SU-DHL-6 (cell line): Measurements from ENCODE around the gene CCDC68.

Experiments
- EZH2phosphoT487 ChIP-seq: fragments of 200-600 bp; sonication (generic), shearing (Covaris generic); conservative IDR thresholded peaks from 2 replicates; pipeline ENCODE4 v1.6.1; 2018; ENCODE audit warnings: mild to moderate bottlenecking, antibody characterized with exemption, low read length, moderate library complexity, mixed read lengths
- TF ChIP-seq, protein P1 (sequence below): fragments of 200-600 bp; sonication (generic); IDR thresholded peaks from one replicate; pipeline ENCODE4 v1.5.1; 2017; ENCODE audit warnings: antibody characterized with exemption, mild to moderate bottlenecking, low read length, moderate library complexity; ENCODE audit not compliant: insufficient read depth, poor library complexity, severe bottlenecking

DNA sequence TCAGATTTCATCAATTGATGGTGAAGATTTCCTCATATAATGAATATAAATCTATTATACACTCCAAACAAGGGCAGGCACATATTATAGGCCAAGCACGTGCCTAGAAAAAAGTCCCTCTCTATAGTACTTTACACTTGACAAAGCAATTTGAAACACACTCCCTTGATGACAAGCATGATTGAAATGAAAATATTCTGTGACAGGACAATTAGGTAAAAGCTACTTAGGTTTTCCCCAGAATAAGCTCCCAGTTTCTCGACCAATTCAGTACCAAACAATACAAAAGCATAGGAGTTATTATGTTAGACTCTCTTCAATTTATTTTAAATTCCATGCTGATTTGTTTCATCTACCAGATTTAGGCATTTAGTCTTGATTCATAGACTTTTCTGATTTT lies 47.7 kb downstream of the CCDC68 start:
- TF ChIP-seq, protein P1, sequence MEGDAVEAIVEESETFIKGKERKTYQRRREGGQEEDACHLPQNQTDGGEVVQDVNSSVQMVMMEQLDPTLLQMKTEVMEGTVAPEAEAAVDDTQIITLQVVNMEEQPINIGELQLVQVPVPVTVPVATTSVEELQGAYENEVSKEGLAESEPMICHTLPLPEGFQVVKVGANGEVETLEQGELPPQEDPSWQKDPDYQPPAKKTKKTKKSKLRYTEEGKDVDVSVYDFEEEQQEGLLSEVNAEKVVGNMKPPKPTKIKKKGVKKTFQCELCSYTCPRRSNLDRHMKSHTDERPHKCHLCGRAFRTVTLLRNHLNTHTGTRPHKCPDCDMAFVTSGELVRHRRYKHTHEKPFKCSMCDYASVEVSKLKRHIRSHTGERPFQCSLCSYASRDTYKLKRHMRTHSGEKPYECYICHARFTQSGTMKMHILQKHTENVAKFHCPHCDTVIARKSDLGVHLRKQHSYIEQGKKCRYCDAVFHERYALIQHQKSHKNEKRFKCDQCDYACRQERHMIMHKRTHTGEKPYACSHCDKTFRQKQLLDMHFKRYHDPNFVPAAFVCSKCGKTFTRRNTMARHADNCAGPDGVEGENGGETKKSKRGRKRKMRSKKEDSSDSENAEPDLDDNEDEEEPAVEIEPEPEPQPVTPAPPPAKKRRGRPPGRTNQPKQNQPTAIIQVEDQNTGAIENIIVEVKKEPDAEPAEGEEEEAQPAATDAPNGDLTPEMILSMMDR, result no peak
- no peak for TF ChIP-seq EZH2phosphoT487
